DMS153 (cell line): ENCODE measurements around the gene MCRS1.
"Not testable (repeated sequence)": the region's sequence is repeated elsewhere in the genome, so short reads cannot be mapped to it uniquely, and the experiment has no call there.

Experiments
- DNase-seq: peaks from one replicate; lab custom pipeline; 2025; lab: John Stamatoyannopoulos, UW

The MCRS1 gene

DNA sequence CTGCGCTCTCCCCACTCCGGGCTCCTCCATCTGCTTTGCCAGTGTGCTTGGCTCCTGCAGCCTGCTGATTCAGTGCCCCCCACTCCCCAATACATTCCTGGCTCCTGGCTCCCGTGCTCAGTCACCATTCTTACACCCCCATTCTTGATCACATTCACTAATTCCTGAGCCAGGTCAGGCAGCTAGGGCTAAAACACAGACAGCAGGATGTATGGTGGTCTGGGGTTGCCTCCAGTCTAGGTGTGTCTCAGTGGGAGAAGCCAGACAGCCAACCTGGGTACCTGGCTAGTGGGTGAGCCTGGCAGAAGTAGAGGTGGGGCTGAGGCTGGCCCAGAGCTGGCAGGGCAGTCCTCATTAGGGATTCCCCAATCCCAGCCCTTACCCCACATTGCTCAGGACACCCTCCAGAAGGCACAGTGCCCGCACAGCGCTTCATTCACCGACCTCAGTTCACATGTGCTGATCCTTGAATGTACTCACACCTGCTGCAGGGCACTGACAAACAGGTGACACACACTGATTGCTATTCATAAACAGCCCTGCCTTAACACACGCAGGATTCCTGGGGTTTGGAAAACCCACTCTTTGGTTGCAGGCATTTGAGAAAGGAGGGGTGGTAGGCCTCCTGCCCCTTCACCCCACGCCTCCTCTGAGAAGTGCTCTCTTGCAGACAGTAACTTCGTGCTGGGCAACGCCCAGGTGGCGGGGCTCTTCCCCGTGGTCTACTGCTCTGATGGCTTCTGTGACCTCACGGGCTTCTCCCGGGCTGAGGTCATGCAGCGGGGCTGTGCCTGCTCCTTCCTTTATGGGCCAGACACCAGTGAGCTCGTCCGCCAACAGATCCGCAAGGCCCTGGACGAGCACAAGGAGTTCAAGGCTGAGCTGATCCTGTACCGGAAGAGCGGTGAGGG lies 27.5 kb downstream of the MCRS1 start:
- peak; percentile 38 for DNase-seq

DNA sequence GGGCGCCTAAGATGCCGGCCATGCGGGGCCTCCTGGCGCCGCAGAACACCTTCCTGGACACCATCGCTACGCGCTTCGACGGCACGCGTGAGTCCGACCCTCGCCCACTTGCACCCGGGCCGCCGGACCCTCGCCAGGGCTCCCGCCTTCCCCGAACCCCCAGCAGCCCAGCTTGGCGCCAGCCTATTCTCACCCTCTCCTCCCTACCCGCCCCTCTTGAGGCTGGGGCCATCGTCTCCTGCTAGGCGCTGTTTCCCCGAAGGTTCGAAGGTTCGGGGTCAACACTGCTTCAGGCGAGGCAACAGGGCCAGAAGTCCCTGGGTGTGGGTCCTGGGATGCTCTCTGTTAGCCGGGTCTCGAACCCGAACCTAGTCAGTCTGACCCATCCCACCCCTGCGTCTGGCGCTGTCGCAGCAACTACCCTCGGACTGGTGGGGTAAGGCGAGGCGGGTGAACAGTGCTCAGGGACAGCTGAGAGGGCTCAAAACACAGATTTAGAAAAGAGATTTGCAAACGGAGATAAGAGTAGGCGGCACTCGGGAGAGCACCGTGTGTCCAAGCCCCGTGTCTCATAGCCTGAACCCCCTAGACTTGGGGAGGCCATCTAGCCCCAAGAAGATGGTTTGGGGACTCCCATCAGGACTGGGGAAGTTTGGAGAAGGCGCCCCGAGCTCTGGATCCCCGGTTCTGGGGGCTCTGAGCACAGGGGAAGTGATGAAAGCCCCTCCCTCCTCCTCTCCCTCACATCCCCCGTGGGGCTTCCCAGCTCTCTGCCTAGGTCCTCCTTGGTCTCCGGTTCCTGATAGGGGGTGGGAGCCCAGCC lies 28.3 kb downstream of the MCRS1 start:
- DNase-seq, result no peak

DNA sequence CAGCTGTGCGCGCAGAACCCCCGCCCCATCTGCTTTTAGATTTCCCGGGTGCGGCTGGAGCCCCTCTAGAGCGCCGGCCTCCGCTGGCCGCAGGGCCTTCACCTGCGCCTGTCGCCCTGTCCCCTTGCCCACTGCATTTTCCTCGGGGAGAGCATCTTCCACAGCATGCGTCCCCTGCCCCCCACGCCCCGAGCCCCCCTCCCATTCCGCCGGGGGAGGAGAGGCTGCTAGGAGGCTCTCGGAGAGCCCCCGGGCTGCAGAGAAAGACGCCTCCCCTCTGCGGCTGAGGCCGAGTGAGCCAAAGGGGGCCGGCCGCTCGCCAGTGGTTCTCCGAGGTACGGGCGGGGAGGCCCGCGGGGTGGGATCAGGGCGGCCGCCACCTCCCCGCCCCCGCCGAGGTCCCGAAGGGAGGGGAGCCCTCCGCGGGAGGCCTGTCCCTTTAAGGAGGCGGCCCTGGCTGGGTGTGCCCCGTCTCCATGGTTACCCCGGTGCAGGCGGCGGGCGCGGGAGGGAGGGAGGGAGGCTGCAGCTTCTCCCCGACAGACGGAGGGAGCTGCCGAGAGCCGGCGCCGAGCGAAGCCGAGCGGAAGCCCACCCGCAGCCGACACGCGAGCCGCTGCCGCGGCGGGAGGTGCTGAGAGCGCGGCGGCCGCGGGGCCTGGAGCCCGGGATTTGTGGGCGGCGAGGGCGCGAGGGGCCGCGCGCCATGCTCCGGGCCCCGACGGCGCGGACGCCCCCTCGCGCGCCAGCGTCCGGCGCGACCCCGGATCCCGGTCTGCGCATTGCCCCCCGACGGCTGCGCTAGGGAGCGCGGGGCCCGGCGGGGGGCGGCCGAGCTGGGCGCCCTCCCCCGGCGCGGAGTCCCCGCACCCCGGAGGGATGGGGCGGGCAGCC lies 29.2 kb downstream of the MCRS1 start, which contains the start of gene KCNH3:
TSS of gene KCNH3 (plus strand) at position 521 of the 894 bp plus-strand sequence. CDS start 387 bp downstream, outside the sequence.
- DNase-seq, result peak; percentile 39

DNA sequence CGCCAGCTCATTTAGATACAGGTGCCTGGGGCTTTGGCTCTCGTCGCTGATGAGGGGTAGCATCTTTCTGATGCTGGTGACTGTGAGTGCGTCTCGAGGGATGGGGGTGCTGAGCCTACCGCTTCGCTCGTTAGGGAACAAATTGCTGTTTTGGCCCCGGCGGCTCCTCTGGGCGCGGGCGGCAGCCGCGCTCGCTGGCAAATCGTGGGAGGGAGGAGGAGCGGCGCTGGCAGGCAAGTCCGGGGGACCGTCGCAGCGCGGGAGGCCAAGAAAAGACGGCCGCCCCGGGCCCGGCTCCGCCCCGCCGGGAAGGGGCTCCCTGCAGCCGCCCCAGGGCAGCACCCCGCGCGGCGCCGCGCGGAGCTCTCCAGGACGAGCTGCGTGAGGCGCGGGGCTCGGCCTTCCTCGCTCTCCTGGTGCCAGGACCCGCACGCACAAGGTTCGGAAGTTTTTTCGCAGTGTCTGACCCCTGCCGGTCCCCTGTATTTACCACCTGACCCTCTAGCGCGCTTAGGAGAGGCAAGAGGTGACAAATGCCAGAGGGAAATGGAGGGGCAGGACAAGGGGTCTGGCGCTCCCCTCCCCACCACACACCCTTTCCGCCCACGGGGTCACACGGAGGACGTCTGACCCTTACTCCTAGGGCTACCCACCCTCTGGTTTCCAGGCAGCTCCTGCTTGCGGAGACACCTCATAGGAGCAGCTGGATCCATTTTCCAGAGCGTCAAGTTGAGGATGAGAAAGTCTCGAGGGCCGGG lies 30.0 kb downstream of the MCRS1 start:
- no peak for DNase-seq

DNA sequence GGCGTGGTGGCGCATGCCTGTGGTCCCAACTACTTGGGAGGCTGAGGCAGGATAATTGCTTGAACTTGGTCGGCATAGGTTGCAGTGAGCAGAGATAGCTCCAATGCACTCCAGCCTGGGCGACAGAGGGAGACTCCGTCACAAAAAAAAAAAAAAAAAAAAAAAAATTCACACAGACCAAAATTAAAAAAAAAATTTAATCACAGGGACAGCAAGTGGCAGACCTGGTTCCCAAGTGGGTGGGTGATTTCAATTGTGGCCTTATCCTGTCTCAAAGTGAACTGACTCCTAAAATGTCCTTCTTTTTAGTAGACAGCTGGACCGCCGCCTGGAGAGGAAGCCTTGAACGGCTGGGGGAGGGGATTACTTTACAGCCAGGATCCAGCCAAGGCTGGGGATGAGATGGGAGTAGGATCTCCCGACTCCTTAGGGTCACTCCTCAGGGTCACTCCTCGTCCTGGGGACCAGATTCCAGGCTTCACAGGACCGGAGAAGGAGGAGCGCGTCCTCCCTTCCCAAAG lies 30.7 kb downstream of the MCRS1 start:
- DNase-seq, result no peak

DNA sequence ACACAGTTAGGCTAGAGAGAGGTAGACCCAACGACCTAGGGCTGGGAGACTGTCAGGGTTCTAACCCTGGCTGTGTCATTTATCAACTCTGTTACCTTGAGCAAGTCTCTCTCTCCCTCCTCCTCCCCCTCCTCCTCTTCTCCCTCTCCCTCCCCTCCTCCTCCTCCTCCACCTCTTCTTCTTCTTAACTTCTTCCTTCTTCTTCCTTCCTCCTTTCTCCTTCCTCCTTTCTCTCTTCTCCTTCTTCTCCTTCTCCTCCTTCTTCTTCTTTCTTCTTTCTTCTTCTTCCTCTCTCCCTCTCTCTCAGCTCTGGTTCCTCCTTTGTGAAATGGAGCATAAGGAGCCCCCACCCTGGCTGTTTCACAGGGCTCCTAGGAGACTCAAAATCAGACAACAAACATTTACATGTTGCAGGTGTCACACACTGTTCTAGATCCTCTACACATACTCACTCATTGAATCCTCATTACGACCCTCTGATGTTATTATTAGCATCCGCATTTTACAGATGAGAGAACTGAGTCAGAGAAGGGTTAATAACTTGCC lies 31.3 kb downstream of the MCRS1 start:
- DNase-seq, result no peak

DNA sequence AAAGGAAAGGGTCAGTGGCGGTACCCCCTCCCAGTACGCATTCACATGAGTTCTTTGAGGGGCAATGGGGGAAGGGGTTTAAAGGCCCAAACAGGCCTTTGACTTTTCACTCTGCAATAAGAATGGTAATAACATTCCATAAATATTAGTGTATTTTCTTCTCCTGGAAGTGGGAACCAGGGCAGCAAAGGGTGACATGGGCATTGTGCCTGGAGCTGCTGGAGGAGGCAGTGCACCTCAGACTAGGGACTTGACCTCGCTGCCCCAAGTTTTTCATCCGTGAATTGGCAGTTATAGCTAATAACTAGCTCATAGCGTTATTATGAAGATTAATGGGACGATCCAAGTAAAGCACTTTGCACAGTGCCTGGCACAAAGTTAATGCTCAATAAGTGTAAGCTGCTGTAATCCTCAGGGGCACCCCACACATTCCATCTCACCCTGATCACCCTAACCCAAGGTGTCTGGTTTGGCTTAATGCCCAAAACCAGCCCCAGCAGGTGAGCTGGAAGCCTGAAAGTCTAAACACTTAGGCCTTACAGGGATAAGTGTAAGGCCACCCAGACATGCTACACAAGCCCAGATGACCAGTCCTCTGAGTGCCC lies 31.9 kb downstream of the MCRS1 start:
- DNase-seq, result no peak

DNA sequence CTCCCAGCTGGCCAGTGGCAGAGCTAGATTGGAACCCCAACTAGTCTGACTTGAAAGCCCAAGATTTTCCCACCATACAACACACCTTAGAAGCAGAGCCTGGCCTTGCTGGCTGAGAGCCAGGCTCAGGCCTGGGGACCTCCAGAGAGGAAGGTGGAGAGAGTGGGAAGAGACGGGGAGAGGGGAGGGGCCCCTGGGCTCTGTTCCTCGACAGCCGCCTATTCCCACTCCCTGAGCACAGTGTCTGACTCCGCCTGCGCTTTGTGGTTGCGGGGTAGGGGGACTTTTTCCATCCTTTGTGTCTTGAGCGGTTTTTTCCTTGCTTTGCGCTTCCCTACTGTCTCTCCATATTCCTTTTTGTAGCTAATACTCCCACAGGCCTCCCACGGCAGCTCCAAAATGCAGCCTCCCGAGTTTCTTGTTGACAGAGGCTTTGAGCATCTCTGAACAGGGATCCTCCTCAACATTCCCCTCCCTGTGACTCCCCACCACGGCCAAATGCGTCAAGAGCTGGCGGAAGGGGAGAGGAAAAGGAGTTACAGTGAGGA lies 33.1 kb downstream of the MCRS1 start:
- DNase-seq, result no peak

DNA sequence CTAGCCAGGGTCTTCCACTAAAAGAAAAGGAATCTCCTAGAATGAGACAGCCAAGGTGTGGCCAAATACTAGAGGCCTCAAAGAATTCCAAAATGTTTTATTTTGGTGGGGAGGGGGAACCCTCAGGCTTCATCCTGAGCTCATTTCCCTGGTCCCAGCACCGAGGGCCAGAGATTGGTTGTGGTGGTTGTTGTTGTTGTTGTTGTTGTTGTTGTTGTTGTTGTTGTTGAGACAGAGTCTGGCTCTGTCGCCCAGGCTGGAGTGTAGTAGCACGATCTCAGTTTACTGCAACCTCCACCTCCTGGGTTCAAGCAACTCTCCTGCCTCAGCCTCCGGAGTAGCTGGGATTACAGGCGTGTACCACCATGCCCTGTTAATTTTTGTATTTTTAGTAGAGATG lies 33.8 kb downstream of the MCRS1 start:
- DNase-seq, result not testable (repeated sequence)

DNA sequence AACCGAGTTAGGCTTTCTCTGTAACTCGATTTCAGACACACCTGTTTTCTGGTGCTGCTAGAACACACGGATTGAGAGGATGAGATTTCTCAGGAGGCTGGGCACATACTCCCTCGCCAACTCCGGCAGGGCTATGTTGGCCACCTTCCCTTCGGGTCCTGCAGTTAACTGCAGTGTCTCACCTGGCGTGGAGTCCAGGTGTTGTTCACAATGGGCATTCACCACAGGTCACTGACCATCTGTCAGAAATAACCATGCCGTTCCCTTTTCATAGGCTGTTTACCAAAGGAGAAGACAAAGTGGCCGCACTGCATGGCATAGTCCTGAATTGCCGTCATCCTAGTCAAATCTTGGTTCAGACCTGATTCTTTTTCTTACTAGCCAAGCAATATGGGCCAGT lies 34.6 kb downstream of the MCRS1 start:
- no peak for DNase-seq

DNA sequence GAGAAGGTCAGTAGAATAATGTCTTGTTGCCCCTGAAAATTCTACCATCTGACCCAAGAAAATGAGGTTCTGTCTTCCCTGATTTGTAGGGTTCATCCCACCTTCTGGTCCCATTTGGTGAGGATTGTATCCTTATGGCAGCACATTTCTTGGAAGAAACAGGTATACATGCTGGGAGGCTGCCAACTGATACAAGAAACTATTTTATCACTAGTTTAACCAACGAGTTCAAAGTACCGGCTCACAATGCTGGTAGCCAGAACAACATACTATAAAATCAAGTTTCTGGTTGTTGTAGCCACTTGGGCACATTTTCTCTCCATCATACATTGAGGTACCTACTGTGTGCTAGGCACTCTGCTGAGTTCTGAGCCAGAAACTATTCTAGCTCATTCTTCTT lies 36.2 kb downstream of the MCRS1 start:
- no peak for DNase-seq

DNA sequence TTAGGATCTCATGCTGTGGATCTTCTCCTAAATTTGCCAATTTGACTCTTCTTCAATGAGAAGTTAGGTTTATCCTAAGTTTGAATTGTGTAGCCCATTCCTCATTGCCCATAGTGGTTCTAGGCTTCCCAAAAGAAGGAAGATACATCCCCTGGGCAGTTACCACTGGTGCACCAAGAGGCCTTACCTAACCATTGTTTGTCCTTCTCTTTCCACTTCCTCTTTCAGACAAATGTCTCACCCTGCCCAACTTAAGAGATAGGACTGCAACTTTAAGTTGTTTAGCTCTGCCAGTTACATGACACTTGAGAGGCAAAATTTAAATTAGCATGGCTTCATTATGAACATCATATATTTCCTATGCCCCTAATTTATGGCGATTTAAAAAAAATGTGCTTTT lies 38.5 kb downstream of the MCRS1 start:
- DNase-seq, result no peak

DNA sequence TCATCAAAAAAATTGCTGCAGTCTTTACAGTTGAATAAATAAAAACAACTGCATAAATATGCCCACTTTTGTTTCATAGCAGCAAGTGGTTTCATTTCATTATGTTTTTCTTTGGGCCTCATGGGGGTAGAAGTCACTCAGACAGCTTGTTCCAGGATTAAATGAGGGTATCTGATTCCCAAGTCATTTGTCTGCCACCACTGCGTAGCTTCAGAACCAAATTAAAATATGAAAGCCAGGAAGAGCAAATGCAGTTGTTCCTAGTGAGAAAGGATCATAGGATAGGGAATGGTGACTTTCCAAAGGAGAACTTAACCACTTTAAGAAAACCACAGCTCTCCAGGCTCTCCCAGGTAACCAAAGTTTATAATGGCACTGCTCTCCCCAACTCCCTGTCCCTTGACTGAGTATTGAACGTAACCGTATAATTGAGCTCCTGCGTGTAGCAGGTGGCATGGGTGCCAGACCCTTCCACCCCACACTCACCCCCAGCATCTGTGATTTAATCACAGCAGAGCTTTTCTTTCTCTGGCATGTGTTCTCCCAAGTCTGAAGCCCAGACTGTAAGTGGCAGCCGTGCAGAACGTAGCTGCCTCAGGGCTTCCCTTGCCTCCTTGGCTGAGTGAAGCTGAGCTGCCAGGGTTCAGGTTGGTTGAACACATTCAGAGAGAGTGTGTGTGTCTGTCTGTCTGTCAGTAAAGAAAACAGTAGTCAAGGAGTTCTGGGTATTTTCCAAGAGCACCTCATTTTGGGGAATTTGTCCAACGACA lies 40.4 kb downstream of the MCRS1 start:
- DNase-seq, result no peak

DNA sequence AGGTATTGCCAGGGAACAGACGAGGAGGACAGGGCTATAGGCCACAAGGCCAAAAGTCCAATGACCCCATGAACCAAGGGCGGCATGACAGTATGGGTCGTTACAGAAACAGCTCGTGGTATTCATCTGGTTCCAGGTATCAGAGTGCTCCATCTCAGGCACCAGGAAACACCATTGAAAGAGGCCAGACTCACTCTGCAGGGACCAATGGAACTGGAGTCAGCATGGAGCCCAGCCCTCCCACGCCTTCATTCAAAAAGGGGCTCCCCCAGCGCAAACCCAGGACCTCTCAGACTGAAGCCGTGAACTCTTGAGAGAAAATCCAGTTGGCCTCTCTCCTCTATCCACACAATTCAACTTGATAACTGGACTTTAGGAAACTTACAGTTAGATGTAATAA lies 42.0 kb downstream of the MCRS1 start:
- no peak for DNase-seq

DNA sequence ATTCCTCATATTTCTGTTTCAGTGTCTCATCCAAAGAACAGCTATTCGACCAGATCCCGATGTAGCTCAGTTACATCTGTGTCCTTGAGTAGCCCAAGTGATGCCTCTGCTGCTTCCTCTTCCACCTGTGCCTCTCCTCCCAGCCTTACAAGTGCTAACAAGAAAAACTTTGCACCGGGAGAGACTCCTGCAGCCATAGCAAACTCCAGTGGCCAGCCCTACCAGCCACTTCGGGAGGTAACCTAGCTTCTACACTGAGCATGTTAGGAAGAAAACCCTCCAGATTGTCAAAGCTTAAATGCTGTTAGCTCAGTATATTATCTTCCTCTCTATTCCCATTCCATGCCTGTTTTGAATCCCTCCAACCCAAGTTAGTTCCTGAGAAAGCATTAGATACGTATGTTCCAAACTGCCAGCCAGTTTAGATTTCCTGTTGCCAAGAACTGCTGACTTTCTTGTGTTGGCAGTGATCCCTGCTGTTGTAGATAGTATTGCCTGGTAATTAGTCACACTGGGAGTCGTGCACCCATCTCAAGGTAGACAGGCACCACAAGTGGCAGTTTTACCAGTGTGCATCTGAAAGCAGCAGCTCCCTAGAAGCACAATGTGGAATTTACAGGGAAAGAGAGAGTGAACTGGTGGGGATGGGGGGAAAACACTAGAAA lies 43.1 kb downstream of the MCRS1 start:
- no peak for DNase-seq

DNA sequence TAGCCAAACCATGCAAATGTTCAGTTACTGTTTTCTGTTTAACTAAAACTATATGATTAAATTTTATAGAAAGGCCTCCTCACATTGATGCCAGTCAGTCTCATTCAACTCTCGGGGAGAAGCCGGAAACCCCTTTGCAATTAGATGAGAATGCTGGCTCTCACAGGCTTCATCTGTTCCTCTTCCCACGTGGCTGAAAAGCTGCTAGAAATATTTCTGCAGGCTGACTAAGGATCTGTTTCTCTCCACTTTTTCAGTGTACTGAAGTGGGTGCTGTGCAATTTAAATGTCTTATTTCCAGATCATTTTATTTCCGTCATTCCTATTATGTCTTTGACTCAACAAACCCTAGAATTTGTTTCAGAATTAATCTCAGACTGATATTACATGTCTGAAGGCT lies 46.6 kb downstream of the MCRS1 start:
- DNase-seq, result no peak

DNA sequence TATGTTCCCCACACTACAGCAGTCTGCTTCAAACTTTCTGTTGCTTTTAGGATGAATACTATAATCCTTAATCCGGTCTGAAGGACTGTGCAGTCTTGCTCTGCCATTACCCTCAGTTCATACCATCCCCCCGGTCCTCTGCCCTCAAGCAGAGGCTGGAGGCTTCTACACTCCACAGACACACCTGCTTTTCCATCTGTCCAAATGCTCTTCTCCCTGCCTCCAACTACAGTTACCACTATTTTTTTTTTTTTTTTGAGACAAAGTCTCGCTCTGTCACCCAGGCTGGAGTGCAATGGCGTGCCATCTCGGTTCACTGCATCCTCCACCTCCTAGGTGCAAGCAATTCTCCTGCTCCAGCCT lies 48.4 kb downstream of the MCRS1 start:
- DNase-seq, result no peak

DNA sequence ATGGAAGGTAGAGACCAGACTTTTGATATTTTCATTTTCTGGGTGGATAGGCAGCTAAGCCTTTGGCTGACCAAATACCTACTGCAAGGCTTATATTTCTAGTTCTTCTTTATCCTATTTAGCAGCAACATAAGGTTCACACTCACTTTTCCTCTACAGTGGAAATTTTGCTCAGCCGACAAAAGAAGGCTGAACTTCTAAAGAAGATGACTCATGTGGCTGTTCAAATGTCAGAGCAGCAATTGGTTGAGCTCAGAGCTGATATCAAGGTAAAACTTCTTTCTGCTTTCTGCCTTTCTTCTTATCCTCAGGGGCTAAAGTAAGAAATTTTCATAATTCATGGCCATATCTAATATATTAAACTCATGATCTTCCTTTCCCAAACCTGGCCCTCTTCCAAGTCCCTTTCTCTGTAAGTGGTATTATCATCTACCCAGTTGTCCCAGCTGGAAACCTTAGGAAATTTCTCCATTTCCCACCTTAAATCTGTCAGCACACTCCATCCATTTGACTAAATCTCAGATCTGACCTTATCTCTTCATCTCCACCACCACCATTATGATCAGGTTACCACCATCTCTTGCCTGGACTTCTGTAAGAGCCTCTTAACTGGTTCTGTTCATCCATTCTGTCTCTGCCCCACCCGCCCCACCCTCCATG lies 48.9 kb downstream of the MCRS1 start:
- DNase-seq, result no peak
